Right forelimb (tissue), 1 donor: ENCODE results near the gene XPC.

Experiments used
- DNase-seq: peaks from one replicate; pipeline ENCODE4 v3.0.0-alpha.2; 2018

XPC gene

GRCh38 chr3:14206548-14207177 lies 28.3 kb upstream of the XPC start:
- no peak for DNase-seq

GRCh38 chr3:14204515-14205284 lies 26.3 kb upstream of the XPC start:
- DNase-seq, result no peak

GRCh38 chr3:14203521-14204079 lies 25.2 kb upstream of the XPC start:
- DNase-seq, result peak; percentile 69

DNA sequence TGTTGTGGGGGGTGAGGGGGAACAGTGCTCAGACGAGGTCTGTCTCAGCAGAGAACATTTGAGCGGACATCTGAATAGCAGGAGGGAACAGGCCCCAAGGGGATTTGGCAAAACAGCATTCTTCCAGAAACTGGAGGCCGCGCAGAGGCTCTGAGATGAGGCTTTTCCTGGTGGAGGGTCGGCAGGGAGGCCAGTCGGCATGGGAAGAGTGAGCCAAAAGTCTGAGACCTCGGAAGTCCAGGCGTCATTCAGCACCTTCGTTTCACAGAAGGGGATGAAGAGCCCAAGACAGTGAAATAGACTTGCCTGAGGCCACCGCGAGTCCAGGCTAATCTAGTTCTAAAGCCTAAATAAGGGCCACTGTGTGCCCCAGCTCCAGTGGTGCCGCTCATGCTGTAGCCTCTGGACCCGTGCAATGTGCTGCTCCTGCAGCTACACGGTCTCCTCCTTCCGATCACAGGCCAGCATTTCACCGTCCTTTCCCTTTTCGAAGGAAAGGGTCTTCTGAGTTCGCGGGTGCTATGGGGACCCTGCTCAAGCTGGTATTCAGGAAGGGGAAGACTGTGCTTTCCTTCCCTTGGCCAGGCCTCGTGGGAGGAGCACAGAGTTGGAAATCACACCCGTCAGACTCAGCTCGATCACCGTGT lies 24.6 kb upstream of the XPC start:
- no peak for DNase-seq

DNA sequence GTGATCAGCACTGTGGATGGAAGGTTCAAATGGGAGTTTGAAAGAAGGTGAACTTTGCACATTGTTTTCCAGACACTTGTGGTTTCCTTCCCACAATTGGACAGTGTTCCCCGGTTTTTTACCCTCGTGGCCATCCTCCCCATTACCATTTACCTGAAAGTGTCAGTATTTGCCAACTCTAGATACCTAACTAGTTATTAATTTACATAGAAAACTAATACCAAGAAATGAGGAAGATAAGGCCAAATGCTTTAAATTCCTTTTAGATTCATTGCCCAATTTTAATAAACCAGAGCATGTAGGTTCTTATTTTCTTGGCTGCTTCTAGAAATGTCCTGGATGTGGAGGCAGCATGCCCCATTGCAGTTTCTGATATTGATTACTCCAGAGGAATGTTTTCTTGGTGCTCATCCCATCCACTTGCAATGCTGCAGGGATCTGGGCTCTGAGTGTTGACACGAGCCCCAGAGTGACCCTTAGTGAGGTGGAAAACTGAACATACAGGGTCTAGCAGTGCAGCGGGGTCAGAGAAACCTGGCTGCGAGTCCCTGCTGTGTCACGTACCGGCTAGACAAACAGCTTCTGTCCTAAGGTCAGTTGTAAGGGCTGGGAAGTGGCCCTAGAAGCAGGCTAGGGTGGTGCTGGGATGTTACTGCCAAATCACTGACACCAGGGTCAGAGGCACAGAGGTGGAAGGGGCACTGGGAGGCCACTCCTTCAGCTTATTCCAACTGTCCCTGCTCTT lies 23.7 kb upstream of the XPC start:
- DNase-seq, result no peak

DNA sequence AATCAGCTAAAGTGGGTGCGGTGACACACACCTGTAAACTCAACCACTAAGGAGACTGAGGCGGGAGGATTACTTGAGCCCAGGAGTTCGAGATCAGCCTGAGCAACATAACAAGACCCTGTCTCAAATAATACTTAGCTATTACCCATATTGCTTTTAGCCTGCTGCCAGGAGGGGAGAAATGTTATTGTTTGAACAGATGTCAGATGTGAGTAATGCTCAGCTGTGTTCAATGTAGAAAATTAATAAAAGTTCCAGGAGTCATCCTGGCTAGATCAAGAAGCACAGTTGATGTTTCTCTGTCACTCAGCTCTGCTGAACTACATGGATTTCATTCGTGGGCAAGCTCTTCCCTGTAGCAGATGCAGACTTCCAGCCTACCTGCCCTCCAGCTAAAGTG lies 22.4 kb upstream of the XPC start:
- no peak for DNase-seq

- no peak for DNase-seq
Observed at GRCh38 chr3:14200276-14200675, 21.9 kb upstream of the XPC start.

- DNase-seq, result no peak
Observed at GRCh38 chr3:14199641-14200040, 21.2 kb upstream of the XPC start.

GRCh38 chr3:14194865-14195264 lies 16.5 kb upstream of the XPC start:
- no peak for DNase-seq

DNA sequence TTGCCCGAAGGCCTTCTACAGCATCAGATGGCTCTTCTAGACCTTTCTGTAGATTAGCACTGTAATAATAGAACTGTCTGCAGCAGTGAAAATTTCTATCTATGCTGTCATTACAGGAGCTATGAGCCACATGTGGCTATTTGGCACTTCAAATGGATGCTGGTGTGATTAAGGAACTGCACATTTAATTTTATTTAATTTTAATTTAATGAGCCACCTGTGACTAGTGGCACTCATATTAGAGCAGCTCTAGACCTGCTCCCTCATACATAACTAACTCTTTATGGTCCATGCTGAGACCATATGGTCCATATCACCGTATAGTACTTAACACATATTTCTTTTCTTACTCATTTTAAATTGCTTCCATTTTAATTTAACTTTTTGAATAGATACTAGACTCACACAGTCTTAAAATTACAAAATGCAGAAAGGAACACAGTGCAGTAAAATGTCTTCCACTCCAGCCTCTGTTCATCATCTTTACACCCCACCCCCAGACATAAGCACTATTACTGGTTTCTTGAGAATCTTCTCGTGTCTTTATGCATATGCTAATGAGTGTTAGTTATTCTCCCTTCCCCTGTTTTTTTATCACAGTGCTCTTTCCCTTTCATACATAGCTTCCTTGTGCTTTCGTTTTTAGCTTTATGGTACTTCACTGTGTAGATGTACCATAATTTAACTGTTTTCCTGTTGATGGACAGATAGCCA lies 9.8 kb upstream of the XPC start:
- DNase-seq, result no peak

GRCh38 chr3:14186854-14187458 lies 8.6 kb upstream of the XPC start:
- DNase-seq, result no peak

GRCh38 chr3:14183015-14183577 lies 4.7 kb upstream of the XPC start:
- no peak for DNase-seq

GRCh38 chr3:14181253-14181652 lies 2.9 kb upstream of the XPC start:
- no peak for DNase-seq

GRCh38 chr3:14179795-14180194 lies 1.4 kb upstream of the XPC start:
- DNase-seq, result no peak

DNA sequence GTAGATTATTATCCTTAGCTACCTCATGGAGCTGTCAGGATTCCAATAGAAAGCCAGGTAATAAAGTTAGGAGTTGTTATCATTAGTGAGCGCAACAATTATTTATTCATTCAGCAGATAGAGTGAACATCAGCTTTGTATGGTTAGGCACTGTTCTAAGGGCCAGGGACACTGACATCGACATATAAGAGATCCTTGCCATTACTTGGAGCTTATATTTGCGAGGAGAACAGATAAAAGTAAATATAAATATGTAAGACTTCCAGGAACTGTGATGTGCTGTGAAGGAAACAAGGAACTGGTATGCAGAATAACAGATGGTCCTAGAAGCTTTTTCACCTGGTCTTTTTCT lies 689 bp upstream of the XPC start:
- DNase-seq, result no peak

DNA sequence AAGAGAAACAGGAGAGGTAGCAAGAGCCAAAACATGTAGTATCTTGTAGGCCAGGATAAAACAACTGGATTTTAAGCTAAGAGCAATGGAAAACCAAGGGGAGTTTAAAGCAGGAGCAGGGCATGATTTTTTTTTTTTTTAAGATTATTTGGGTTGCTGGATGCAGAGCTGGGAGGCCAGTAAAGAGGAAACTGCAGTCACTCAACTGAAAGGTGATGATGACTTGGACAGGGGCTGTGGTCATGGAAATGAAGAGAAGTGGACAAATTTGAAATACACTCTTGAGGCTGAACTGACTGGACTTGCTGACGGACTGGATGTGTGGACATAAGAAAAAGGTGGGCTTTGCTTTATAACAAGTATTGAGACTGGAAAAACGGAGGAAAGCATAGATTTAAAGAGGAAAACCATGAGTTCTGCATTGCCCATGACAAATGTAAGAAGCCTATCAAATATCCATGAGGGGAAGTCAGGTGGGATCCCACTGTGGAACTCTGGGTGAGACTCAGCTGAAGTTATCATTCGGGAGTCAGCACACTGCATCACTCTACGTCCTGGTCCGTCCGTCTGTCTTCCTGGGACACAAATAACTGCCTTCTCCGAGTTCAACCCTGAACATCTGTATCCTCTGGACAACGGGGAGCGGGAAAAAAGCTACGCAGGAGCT lies 688 bp downstream of the XPC start:
- no peak for DNase-seq

- DNase-seq, result no peak
Observed at GRCh38 chr3:14175383-14176037, 2.9 kb downstream of the XPC start.

- DNase-seq, result no peak
Observed at GRCh38 chr3:14174483-14174882, 3.9 kb downstream of the XPC start.

DNA sequence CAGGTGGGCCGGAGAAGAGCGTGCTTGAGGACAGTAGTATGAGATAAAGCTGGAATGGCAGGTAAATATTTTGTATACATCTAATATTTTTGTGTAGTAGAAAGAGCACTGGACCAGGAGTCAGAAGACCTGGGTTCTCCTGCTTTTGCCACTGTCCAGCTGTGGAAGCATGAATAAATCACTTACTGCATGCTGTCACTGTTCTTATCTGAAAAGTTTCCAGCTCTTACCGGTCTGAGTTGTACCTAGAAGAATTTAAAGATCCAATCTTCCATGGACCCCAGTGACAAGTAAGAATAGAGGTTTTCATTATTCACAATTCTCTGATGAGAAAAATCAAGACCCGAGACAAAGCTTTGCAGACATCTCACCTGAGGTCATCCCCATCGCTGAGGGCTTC lies 5.9 kb downstream of the XPC start:
- no peak for DNase-seq

DNA sequence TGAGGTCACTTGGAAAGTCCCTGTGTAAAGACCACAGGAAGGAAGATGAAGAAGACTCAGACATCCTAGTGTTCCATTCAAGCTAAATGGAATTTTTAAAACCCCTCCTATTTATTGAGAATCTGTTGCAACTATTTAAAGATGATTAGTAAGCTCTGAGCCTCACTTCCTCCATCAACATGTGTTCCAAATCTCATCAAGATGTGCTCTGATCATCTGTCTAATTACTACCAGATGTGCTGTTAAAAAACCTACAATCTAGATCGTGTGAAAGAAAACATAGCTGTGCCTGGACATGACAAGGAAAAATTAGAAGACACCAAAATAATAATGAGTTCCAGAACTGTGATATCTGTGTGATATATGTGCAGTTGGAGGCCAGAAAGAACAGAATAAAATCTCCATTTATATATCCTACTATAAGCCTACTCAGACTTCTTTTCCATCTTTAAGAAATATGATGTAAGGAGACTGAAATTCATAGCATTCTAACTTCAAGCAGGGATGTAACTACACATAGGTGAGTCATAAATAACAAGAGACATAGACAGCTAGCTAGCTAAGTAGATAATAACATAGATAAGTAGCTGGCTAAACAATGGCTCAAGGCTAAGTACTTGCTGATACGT lies 7.8 kb downstream of the XPC start:
- no peak for DNase-seq
